Panc1 (cell line): ENCODE results near the gene ST3GAL5. TPM values are rescaled to one million over a fixed set of nuclear protein-coding genes. Genes with fewer than 3 reads are reported as not detected.

ENCODE experiments used
- ATAC-seq: fragments of 200-7000 bp; cut with Tn5 transposase; 2 replicates; pipeline ENCODE4 v1.9.1; 2020; ENCODE audit warnings: mild to moderate bottlenecking, moderate library complexity
- BruUV-seq: library from RNA; stranded (reverse); fragments of 400-500 nt; replicated peaks from 2 replicates; lab custom pipeline; 2021; lab: Mats Ljungman, UMichigan
- CTCF ChIA-PET: fragments of 300-600 bp; sonication (Branson Sonifier 250); formaldehyde crosslinking; loops from one replicate; lab custom pipeline; 2022; ENCODE audit warnings: antibody characterized with exemption; lab: Charles Lee
- POLR2A ChIA-PET: fragments of 300-600 bp; sonication (Branson Sonifier 250); formaldehyde crosslinking; loops from one replicate; lab custom pipeline; 2022; ENCODE audit warnings: antibody characterized with exemption; lab: Charles Lee
- DNase-seq: peaks from one replicate; pipeline ENCODE4 v3.0.0-alpha.2; 2010; ENCODE audit warnings: low read depth, low spot score
- H3K27ac ChIP-seq: 2 replicates; pipeline ENCODE4 v1.5.1; 2011; ENCODE audit warnings: mild to moderate bottlenecking, low read length, inconsistent platforms
- H3K27me3 ChIP-seq: fragments of 200-500 bp; sonication (Bioruptor generic); 2 replicates; pipeline ENCODE4 v1.6.0; 2014; ENCODE audit warnings: low read length, inconsistent platforms; ENCODE audit not compliant: control insufficient read depth, insufficient read depth
- H3K36me3 ChIP-seq: fragments of 200-500 bp; sonication (Bioruptor generic); 2 replicates; pipeline ENCODE4 v1.5.1; 2014; ENCODE audit warnings: inconsistent platforms, mild to moderate bottlenecking, low read length, moderate library complexity; ENCODE audit not compliant: control insufficient read depth, insufficient read depth
- H3K4me1 ChIP-seq: 2 replicates; pipeline ENCODE4 v1.5.1; 2011; ENCODE audit warnings: inconsistent platforms, mild to moderate bottlenecking, low read length, moderate library complexity; ENCODE audit not compliant: control insufficient read depth, insufficient read depth
- H3K4me3 ChIP-seq, 2 experiments: 2 replicates each; pipeline ENCODE4 v1.5.1; 2011 to 2012; ENCODE audit warnings: low read depth in 2 of 2, low read length in 2 of 2, mild to moderate bottlenecking in 2 of 2, inconsistent platforms in 1 of 2, moderate library complexity in 1 of 2
- H3K9me3 ChIP-seq: fragments of 200-500 bp; sonication (Bioruptor generic); 2 replicates; pipeline ENCODE4 v1.5.1; 2014; ENCODE audit warnings: low read depth, mild to moderate bottlenecking, inconsistent platforms, low read length, moderate library complexity; ENCODE audit not compliant: control insufficient read depth, insufficient read depth
- POLR2AphosphoS5 ChIP-seq: IDR thresholded peaks from 2 replicates; pipeline ENCODE4 v1.6.1; 2012; ENCODE audit warnings: mild to moderate bottlenecking, low read depth, low read length, moderate library complexity
- SIN3A ChIP-seq: IDR thresholded peaks from 2 replicates; pipeline ENCODE4 v1.6.1; 2012; ENCODE audit warnings: low read depth, mild to moderate bottlenecking, low read length, moderate library complexity, borderline replicate concordance; ENCODE audit not compliant: insufficient read depth
- TCF7L2 ChIP-seq: IDR thresholded peaks from 2 replicates; pipeline ENCODE4 v1.6.1; 2011; ENCODE audit warnings: mild to moderate bottlenecking, low read depth, low read length, inconsistent platforms
- in situ Hi-C: cut with HindIII; loops from 2 replicates; pipeline ENCODE4 v1.10.0; 2016; ENCODE audit warnings: low sequenced_read_pairs, low pct_unique_long_range_greater_than_20kb
- intact Hi-C: fragments of 100-400 bp; cut with micrococcal nuclease; formaldehyde crosslinking; loops from one replicate; pipeline ENCODE4 v1.10.0; 2022; ENCODE audit not compliant: unreplicated experiment
- total RNA-seq: library from RNA; stranded (reverse); gene quantifications from one replicate; pipeline ENCODE4 v1.2.1, GENCODE V29; 2021; ENCODE audit not compliant: unreplicated experiment
- TF ChIP-seq, protein P1 (sequence below): fragments of 450-650 bp; IDR thresholded peaks from 2 replicates; pipeline ENCODE4 v1.5.1; 2017; ENCODE audit warnings: mild to moderate bottlenecking
- TF ChIP-seq, protein P2 (sequence below), 2 experiments: IDR thresholded peaks; 2 replicates each; pipeline ENCODE4 v1.6.1; 2011 to 2012; ENCODE audit warnings: low read depth in 2 of 2, control low read depth in 1 of 2, low read length in 1 of 2, mild to moderate bottlenecking in 1 of 2, moderate library complexity in 1 of 2; ENCODE audit not compliant: insufficient read depth in 1 of 2

Gene ST3GAL5
- total RNA-seq, 1 experiment from 2014 or later, result 5.0 TPM

DNA sequence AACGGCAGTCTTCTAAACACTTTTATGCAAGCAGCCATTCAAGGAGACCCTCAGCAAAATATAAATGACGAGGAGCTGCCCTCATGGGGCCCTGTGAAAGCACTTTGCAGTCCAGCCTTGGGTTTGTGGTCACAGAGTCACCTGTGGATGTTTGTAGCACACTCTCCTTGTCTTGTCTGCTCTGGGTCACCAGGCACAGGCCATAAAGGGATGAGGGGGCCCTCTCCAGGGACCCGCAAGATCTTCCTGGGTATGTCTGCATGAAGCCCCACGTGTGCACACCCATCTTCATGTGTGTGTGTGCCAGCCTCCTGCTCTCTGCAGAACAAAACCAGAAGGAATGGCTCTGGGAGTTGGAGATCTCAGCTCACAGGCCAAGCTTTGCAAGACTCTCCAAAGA is 98.8 kb downstream of the ST3GAL5 start:
- no TSS peak for BruUV-seq
- ATAC-seq, result peak; percentile 10; the same call in 1 of the 2 replicates
- Histone ChIP-seq H3K27ac (no peak overlapping the region), H3K27me3 (no peaks in the 10 kb centered on the region), H3K36me3 (no peaks in the 10 kb centered on the region), H3K4me3 (no peak overlapping the region), H3K4me1 (peaks cover 17% of the 10 kb centered on the region), H3K9me3 (no peaks in the 10 kb centered on the region)
- POLR2A ChIA-PET, result no interaction called here
- CTCF ChIA-PET, result no interaction called here
- DNase-seq, result no peak
- in situ Hi-C loops (no loop called here), intact Hi-C loops (no loop called here)
- TF ChIP-seq, protein P1, sequence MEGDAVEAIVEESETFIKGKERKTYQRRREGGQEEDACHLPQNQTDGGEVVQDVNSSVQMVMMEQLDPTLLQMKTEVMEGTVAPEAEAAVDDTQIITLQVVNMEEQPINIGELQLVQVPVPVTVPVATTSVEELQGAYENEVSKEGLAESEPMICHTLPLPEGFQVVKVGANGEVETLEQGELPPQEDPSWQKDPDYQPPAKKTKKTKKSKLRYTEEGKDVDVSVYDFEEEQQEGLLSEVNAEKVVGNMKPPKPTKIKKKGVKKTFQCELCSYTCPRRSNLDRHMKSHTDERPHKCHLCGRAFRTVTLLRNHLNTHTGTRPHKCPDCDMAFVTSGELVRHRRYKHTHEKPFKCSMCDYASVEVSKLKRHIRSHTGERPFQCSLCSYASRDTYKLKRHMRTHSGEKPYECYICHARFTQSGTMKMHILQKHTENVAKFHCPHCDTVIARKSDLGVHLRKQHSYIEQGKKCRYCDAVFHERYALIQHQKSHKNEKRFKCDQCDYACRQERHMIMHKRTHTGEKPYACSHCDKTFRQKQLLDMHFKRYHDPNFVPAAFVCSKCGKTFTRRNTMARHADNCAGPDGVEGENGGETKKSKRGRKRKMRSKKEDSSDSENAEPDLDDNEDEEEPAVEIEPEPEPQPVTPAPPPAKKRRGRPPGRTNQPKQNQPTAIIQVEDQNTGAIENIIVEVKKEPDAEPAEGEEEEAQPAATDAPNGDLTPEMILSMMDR, result no peak
- TF ChIP-seq, protein P2, sequence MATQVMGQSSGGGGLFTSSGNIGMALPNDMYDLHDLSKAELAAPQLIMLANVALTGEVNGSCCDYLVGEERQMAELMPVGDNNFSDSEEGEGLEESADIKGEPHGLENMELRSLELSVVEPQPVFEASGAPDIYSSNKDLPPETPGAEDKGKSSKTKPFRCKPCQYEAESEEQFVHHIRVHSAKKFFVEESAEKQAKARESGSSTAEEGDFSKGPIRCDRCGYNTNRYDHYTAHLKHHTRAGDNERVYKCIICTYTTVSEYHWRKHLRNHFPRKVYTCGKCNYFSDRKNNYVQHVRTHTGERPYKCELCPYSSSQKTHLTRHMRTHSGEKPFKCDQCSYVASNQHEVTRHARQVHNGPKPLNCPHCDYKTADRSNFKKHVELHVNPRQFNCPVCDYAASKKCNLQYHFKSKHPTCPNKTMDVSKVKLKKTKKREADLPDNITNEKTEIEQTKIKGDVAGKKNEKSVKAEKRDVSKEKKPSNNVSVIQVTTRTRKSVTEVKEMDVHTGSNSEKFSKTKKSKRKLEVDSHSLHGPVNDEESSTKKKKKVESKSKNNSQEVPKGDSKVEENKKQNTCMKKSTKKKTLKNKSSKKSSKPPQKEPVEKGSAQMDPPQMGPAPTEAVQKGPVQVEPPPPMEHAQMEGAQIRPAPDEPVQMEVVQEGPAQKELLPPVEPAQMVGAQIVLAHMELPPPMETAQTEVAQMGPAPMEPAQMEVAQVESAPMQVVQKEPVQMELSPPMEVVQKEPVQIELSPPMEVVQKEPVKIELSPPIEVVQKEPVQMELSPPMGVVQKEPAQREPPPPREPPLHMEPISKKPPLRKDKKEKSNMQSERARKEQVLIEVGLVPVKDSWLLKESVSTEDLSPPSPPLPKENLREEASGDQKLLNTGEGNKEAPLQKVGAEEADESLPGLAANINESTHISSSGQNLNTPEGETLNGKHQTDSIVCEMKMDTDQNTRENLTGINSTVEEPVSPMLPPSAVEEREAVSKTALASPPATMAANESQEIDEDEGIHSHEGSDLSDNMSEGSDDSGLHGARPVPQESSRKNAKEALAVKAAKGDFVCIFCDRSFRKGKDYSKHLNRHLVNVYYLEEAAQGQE (IDR thresholded peaks at IDR 0.05; ENCODE audit: insufficient read depth in 1 of 2, low read depth in 2 of 2, low read length in 1 of 2), result no peak
- TF ChIP-seq SIN3A, result no peak
- no peak for TF ChIP-seq TCF7L2
- TF ChIP-seq POLR2AphosphoS5, result no peak

DNA sequence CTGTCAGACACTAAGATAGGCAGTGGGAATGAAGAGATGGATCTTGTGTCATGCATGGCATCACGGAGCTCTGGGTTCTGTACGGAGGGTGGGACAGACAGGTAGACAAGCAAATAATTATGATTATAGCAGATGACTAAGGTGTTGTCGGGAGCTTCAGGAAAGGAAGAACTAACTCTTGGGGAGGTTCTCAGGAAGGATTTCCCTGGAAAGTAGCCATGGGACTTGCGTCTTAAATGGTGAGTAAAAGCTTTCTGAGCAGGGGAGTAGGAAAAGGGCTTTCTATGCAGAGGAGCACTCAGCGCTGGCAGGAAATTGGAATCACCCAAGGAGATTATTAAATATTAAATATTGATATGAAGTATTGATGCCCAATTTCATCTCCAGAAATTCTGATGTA is 99.5 kb downstream of the ST3GAL5 start:
- in situ Hi-C loops, result no loop called here
- ATAC-seq, result no peak
- BruUV-seq, result no TSS peak
- no peaks in the 10 kb centered on the region for H3K9me3 ChIP-seq
- ChIA-PET CTCF (no interaction called here), POLR2A (no interaction called here)
- no peaks in the 10 kb centered on the region for H3K36me3 ChIP-seq
- DNase-seq, result no peak
- no peaks in the 10 kb centered on the region for H3K27me3 ChIP-seq
- TF ChIP-seq, protein P2 (IDR thresholded peaks at IDR 0.05; ENCODE audit: insufficient read depth in 1 of 2, low read depth in 2 of 2, low read length in 1 of 2), result no peak
- TF ChIP-seq SIN3A (no peak), TCF7L2 (no peak), POLR2AphosphoS5 (no peak)
- TF ChIP-seq, protein P1, result no peak
- intact Hi-C loops, result no loop called here
- no peak overlapping the region for H3K4me3 ChIP-seq
- H3K4me1 ChIP-seq, result peaks cover 17% of the 10 kb centered on the region
- no peak overlapping the region for H3K27ac ChIP-seq
